Right lobe of liver (tissue), 6 donors: Measurements from ENCODE around the gene MOB4. TPM values are rescaled to one million over a fixed set of nuclear protein-coding genes. Genes with fewer than 3 reads are reported as not detected.
"Not testable (repeated sequence)": the region's sequence is repeated elsewhere in the genome, so short reads cannot be mapped to it uniquely, and the experiment has no call there.

Experiments
- ATAC-seq, 4 donors: fragments of 200-7000 bp; cut with Tn5 transposase; one replicate each; pipeline ENCODE4 v1.9.1; 2020; ENCODE audit warnings: mild to moderate bottlenecking in 4 of 4, moderate library complexity in 4 of 4
- DNase-seq, 3 donors: peaks; one replicate each; pipeline ENCODE4 v3.0.0-alpha.2; 2020
- H3K27ac ChIP-seq, 3 donors: fragments of 200-600 bp; one replicate each; pipeline ENCODE4 v1.8.0; 2022
- H3K27me3 ChIP-seq, 2 donors: fragments of 200-600 bp; one replicate each; pipeline ENCODE4 v1.8.0; 2022
- H3K36me3 ChIP-seq, 4 donors: fragments of 200-600 bp; sonication (generic) in 1 of 4; one replicate each; pipeline versions ENCODE4 v1.5.1 to v1.8.0; 2017 to 2022; ENCODE audit warnings: control low read depth in 1 of 4
- H3K4me1 ChIP-seq, 4 donors: fragments of 200-600 bp; sonication (generic) in 1 of 4; one replicate each; pipeline versions ENCODE4 v1.5.1 to v1.8.0; 2017 to 2022; ENCODE audit warnings: control low read depth in 1 of 4
- H3K4me3 ChIP-seq, 3 donors: fragments of 200-600 bp; one replicate each; pipeline ENCODE4 v1.8.0; 2022
- H3K9me3 ChIP-seq, 4 donors: fragments of 200-600 bp; sonication (generic) in 1 of 4; one replicate each; pipeline versions ENCODE4 v1.5.1 to v1.8.0; 2017 to 2022; ENCODE audit warnings: control low read depth in 1 of 4
- CTCF ChIP-seq, 4 donors: fragments of 200-600 bp in 3 of 4; fragments of 450-650 bp in 1 of 4; IDR thresholded peaks; one replicate each; pipeline versions ENCODE4 v1.5.1 to v1.8.0; 2016 to 2022; ENCODE audit warnings: antibody characterized with exemption in 4 of 4, mild to moderate bottlenecking in 2 of 4
- POLR2A ChIP-seq: fragments of 450-650 bp; IDR thresholded peaks from one replicate; pipeline ENCODE4 v1.6.1; 2017; ENCODE audit warnings: antibody characterized with exemption, mild to moderate bottlenecking
- WGBS: methylation state at CpG from one replicate; pipeline ENCODE4 v1.1.6; 2018; ENCODE audit warnings: low coverage, low lambda C conversion rate; ENCODE audit not compliant: insufficient coverage; ENCODE audit errors: missing lambda C conversion rate; 5-methylcytosine and 5-hydroxymethylcytosine counted together
- intact Hi-C, 2 donors: fragments of 100-400 bp; cut with DNase I; formaldehyde crosslinking; loops; one replicate each; pipeline versions ENCODE4 v1.11.2 to v1.14.1; 2022
- long read RNA-seq: library from polyadenylated mRNA; unstranded; transcript quantifications from one replicate; pipeline ENCODE4 v2.0.0, GENCODE V29; 2019
- total RNA-seq, 6 experiments: library from RNA; depleted of rRNA in 2 of 6; stranded (reverse); fragments of >200 nt in 2 of 6; fragmentation: NEBNext Ultra II Directional in 3 of 6; extraction: Animal tissue kit (Norgen Biotek cat#: 25700) in 3 of 6; gene quantifications; one replicate each; pipeline versions ENCODE4 v1.1.0 to v1.2.4, GENCODE V29; 2016 to 2023
- donor health status: DM: no; HTN: yes; CAD: no.
- donor health status: DM: no; HTN: no; CAD: no.
- donor health status: DM: no; HTN: no; CAD: no.
- donor health status: DM: no; HTN: yes; CAD: no.
- donor health status: DM: no; HTN: yes; CAD: no.

Gene MOB4
- 10 to 100 TPM in 2 of 6 experiments, 1 to 10 TPM in 4; 3.4 to 10.7 (median 8.0) TPM for total RNA-seq
- long read RNA-seq, partial matches to known transcripts, result 0 of 3 reads
- long read RNA-seq, other reads (novel, unspliced or antisense), result 0 of 3 reads

- no peaks in the 10 kb centered on the region for H3K36me3 ChIP-seq
- no peaks in the 10 kb centered on the region for H3K9me3 ChIP-seq
- peaks cover 0 to 11% (median 2%) of the 10 kb centered on the region in 4 donors for H3K4me1 ChIP-seq
- intact Hi-C loops, result no loop called here
- peak; percentile 98 to 99 (median 98) for ATAC-seq
- peak within 1 kb of the TSS; percentile 97 to 98 (median 98) for H3K27ac ChIP-seq
- H3K4me3 ChIP-seq, result peak within 1 kb of the TSS; percentile 82 to 94 (median 92)
- peak; percentile 97 to 98 (median 97) for DNase-seq
- WGBS, result 0% methylated on average over 27 of the region's 66 CpGs
- no peaks in the 10 kb centered on the region for H3K27me3 ChIP-seq
- peak in 1 of 4 donors; percentile 8 for TF ChIP-seq CTCF (IDR thresholded peaks at IDR 0.05)
- TF ChIP-seq POLR2A, result peak; percentile 96
These were observed at the start of gene MOB4 for GRCh38 chr2:197515739-197516392. Gene MOB4 (plus strand): TSS chr2:197516066. CDS start chr2:197516087, 21 bp downstream.

DNA sequence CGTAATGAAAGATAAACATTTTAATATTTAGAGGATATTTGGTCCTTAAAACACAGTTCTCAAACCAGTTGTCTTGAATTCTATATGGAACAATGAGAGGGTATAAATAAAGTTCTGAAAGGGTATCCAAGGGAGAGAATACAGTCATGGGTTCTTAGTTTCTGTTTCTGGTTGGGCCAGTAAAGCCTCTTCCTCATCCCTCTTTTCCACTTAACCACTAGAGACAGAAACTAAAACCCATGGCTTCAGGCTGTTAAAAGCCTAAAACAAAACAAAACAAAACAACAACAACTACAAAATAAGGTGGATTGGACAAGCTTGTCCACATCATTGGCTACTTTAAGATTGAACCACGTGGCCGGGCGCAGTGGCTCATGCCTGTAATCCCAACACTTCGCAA lies 43.7 kb upstream of the MOB4 start:
- no peak overlapping the region for H3K27ac ChIP-seq
- ATAC-seq (no peak), DNase-seq (no peak)
- no peak for TF ChIP-seq POLR2A
- no peak for TF ChIP-seq CTCF (IDR thresholded peaks at IDR 0.05)
- intact Hi-C loops, result loop anchor here in 1 of 2 donors (10.0 kb wide), 1 partner anchor 77 kb away; no protein-coding TSS in a partner anchor
- H3K4me3 ChIP-seq, result no peak overlapping the region
- H3K9me3 ChIP-seq, result no peaks in the 10 kb centered on the region
- 93% methylated on average over 2 of the region's 5 CpGs for WGBS
- no peaks in the 10 kb centered on the region for H3K27me3 ChIP-seq
- peaks cover 12 to 77% (median 32%) of the 10 kb centered on the region in 4 donors for H3K36me3 ChIP-seq
- H3K4me1 ChIP-seq, result no peaks in the 10 kb centered on the region

DNA sequence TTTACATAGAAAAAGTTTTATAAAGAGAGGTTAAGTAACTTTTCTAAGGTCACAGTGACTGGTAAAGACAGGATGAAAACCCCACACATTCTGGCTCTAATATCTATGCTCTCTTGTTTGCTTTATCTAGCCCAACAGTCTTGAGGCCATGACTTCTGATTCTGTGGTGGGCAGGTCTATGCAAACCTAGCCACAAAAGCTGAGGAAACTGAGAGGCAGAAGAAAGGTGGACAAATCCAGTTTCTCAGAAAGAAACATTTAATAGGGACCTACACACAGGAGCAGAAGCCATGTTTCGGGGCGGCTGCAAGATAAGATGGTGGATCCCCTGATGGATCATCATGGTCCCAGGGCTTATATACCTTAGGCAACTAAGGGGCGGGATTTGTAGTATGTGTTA lies 38.1 kb upstream of the MOB4 start:
- WGBS, result 95% methylated on average over 3 of the region's 3 CpGs
- H3K9me3 ChIP-seq, result no peaks in the 10 kb centered on the region
- no peak for DNase-seq
- TF ChIP-seq POLR2A (no peak), CTCF (IDR thresholded peaks at IDR 0.05) (no peak)
- peaks cover 7 to 48% (median 18%) of the 10 kb centered on the region in 4 donors for H3K36me3 ChIP-seq
- H3K27ac ChIP-seq, result no peak overlapping the region
- H3K27me3 ChIP-seq, result no peaks in the 10 kb centered on the region
- H3K4me3 ChIP-seq, result no peak overlapping the region
- ATAC-seq, result no peak
- intact Hi-C loops, result loop anchor here in 1 of 2 donors (10.0 kb wide), 1 partner anchor 83 kb away; no protein-coding TSS in a partner anchor
- peaks cover 0 to 11% (median 0%) of the 10 kb centered on the region in 4 donors for H3K4me1 ChIP-seq

DNA sequence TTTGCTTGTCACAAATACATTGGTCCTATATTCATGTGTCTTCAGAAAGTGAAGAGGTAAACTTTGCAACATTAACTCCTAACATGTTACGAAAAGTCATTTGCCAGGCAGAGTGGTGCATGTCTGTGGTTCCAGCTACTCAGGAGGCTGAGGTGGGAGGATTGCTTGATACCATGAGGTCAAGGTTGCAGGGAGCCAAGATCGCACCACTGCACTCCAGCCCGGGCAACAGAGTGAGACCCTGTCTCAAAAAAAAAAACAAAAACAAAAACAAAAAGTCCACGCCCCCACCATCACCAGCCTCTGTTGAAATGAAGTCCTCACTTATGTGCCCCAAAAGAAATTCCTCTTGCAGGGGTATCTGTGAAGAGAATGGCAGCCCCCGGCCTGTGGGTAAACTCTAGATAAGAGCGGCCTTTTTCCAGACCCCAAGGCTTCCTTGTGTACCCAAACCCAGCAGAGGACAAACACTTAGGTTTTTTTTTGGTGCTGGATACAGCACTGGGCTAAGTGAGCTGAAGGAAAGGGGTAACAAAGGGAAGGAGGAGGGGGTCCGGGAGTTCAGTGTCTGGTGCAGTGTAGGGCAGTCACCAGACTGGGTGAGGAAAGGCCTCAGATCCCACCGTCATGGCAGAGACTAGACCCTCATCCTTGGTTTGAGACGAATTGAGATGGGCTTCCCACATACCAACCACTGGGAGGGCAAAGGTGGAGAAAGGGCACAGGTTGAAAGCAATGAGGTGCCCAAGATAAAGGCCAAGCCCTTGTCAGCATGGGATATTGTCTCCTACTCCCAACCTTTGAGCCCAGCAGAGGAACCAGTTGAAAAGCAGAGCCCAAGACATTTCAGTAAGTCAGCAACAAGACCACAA lies 35.5 kb upstream of the MOB4 start:
- intact Hi-C loops, result loop anchor here in 1 of 2 donors (10.0 kb wide), 1 partner anchor 76 kb away; no protein-coding TSS in a partner anchor
- Histone ChIP-seq H3K27ac (peak overlapping the region in 1 of 3 donors; percentile 3), H3K9me3 (no peaks in the 10 kb centered on the region), H3K4me3 (no peak overlapping the region), H3K4me1 (peaks cover 0 to 11% (median 0%) of the 10 kb centered on the region in 4 donors), H3K27me3 (no peaks in the 10 kb centered on the region), H3K36me3 (peaks cover 0 to 32% (median 6%) of the 10 kb centered on the region in 4 donors)
- TF ChIP-seq POLR2A, result no peak
- TF ChIP-seq CTCF (IDR thresholded peaks at IDR 0.05), result no peak
- peak in 2 of 4 donors; percentile 15 to 18 for ATAC-seq
- no peak for DNase-seq
- 83% methylated on average over 1 of the region's 9 CpGs for WGBS

- H3K9me3 ChIP-seq, H3K4me3 ChIP-seq, DNase-seq, ATAC-seq, H3K27ac ChIP-seq, H3K27me3 ChIP-seq: not testable (repeated sequence)
- H3K4me1 ChIP-seq, result peaks cover 0 to 11% (median 0%) of the 10 kb centered on the region in 4 donors
- 93% methylated on average over 3 of the region's 3 CpGs for WGBS
- intact Hi-C loops, result loop anchor here in 1 of 2 donors (10.0 kb wide), 1 partner anchor 79 kb away; no protein-coding TSS in a partner anchor
- H3K36me3 ChIP-seq, result peaks cover 7 to 37% (median 24%) of the 10 kb centered on the region in 4 donors
These were observed 31.6 kb upstream of the MOB4 start for GRCh38 chr2:197484248-197484647.
